Left kidney (tissue), 2 donors: ENCODE results near the gene ZNF444. TPM values are rescaled to one million over a fixed set of nuclear protein-coding genes. Genes with fewer than 3 reads are reported as not detected.
"Not testable (repeated sequence)": the region's sequence is repeated elsewhere in the genome, so short reads cannot be mapped to it uniquely, and the experiment has no call there.

Experiments used
- DNase-seq: peaks from one replicate; pipeline ENCODE4 v3.0.0-alpha.2; 2013
- polyA plus RNA-seq: library from polyadenylated mRNA; unstranded; fragments of 120-200 nt; gene quantifications from one replicate; pipeline ENCODE4 v1.2.1, GENCODE V29; 2013; ENCODE audit not compliant: insufficient read length

ZNF444 gene
- polyA plus RNA-seq, 1 donor = 28.5 TPM

- DNase-seq = not testable (repeated sequence)
Observed at GRCh38 chr19:56175861-56176307, 34.8 kb downstream of the ZNF444 start, which contains the start of gene GALP. Gene GALP (plus strand): TSS chr19:56176008. CDS start chr19:56177109, 1,101 bp downstream.

GRCh38 chr19:56176310-56176709 is 35.2 kb downstream of the ZNF444 start:
- not testable (repeated sequence) for DNase-seq

DNA sequence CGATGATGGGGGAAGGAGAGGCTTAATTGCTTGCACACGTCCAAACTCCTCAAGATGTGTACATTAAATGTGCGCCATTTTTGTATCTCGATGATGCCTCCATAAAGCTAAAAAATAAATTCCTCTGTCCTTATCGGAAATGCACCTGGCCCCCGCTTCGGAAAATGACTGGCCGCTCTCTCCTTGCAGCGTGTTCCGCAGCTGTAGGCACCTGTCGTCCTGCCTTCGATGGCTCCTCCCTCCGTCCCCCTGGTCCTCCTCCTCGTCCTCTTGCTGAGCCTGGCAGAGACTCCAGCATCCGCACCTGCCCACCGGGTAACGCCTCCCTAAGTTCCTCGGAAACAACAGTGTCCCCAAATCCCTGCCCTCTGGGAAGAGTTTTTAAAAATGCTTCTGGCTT is 35.8 kb downstream of the ZNF444 start:
- no peak for DNase-seq

GRCh38 chr19:56177564-56178243 is 36.6 kb downstream of the ZNF444 start:
- no peak for DNase-seq

DNA sequence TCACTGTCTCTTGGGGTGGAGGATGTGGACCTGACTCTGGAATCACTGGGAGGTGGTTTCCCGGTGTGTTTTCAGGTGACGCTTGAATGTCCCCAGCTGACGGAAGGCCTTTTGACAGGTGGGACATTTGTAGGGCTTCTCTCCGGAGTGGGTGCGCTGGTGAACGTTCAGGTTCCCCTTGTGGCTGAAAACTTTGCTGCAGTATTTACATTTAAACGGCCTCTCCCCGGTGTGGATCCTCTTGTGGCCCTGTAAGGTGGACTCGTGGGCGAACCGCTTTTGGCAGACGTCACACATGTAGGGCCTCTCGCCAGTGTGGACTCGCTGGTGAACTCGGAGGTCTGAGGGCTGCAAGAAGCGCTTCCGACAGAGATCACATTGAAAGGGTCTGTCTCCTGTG is 48.7 kb downstream of the ZNF444 start:
- DNase-seq = no peak

GRCh38 chr19:56191115-56191514 is 50.0 kb downstream of the ZNF444 start:
- no peak for DNase-seq

- no peak for DNase-seq
Observed at GRCh38 chr19:56191711-56192110, 50.6 kb downstream of the ZNF444 start.

- peak; percentile 15 for DNase-seq
Observed at GRCh38 chr19:56193981-56194640, 53.0 kb downstream of the ZNF444 start.

GRCh38 chr19:56197646-56198045 is 56.6 kb downstream of the ZNF444 start, which contains the start of gene ZSCAN5B:
Gene ZSCAN5B (minus strand): TSS chr19:56197783. CDS start chr19:56193052, 4,731 bp downstream.
- DNase-seq = not testable (repeated sequence)

DNA sequence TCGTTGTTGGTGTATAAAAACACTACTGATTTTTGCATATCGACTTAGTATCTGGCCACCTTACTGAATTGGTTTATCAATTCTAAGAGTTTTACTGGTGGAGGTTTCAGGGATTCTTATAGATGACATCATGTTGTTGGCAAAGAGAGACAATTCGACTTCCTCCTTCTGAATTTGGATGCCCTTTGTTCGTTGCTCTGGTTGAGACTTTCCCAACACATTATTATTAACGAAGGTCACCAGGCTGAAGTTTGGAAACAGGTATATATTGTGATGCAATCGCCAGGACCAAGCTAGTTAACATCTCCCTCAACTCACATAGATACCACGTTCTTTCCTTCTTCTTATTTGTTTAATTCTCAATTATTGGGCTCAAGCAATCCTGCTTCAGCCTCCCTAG is 58.6 kb downstream of the ZNF444 start:
- DNase-seq = no peak

GRCh38 chr19:56201973-56202372 is 60.9 kb downstream of the ZNF444 start, which contains the start of gene ZSCAN5C:
Gene ZSCAN5C (plus strand): TSS chr19:56202273. CDS start chr19:56205914, 3,641 bp downstream.
- DNase-seq = no peak

GRCh38 chr19:56207581-56207980 is 66.5 kb downstream of the ZNF444 start:
- DNase-seq = not testable (repeated sequence)

DNA sequence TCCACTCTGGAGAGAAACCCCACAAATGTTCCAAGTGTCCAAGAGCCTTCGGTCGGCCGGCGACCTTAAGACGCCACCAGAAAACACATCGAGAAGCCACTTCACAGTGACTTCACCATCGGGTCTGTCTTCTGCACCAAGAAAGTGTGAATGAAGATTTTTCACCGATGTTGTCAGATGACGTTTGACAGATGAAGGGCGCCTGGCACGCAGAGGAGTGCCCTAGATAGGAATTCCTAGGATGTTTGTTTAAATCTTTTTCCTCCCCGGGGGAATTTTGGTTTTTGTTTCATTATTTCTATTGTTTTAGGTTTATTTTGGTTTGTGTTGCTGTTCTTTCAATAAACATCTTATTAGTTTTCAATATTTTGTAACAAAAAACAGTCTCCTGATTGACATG is 68.0 kb downstream of the ZNF444 start:
- DNase-seq = no peak

GRCh38 chr19:56210036-56210435 is 68.9 kb downstream of the ZNF444 start:
- DNase-seq = not testable (repeated sequence)

Other genes starting within 250 kb of the ZNF444 start
- gene NLRP13, start 209.0 kb upstream of the ZNF444 start, polyA plus RNA-seq = not detected
- 0.03 TPM for gene NLRP8, start 193.5 kb upstream of the ZNF444 start, polyA plus RNA-seq
- not detected for gene NLRP5, start 154.5 kb upstream of the ZNF444 start, polyA plus RNA-seq
- 10.2 TPM for gene ZNF787, start 20.0 kb upstream of the ZNF444 start, polyA plus RNA-seq
- not detected for gene GALP, start 34.7 kb downstream of the ZNF444 start, polyA plus RNA-seq
- gene ZSCAN5B, start 56.5 kb downstream of the ZNF444 start, polyA plus RNA-seq = 0.13 TPM
- gene ZSCAN5C, start 61.0 kb downstream of the ZNF444 start, polyA plus RNA-seq = not detected
- gene EDDM13, start 131.5 kb downstream of the ZNF444 start, polyA plus RNA-seq = 5.0 TPM
- 21.3 TPM for gene ZSCAN5A, start 173.6 kb downstream of the ZNF444 start, polyA plus RNA-seq